ENCODE results near the gene VSIG10L2.
A peak's percentile ranks its signal among the peaks of the same experiment; 100 is the strongest.

VSIG10L2 gene

DNA sequence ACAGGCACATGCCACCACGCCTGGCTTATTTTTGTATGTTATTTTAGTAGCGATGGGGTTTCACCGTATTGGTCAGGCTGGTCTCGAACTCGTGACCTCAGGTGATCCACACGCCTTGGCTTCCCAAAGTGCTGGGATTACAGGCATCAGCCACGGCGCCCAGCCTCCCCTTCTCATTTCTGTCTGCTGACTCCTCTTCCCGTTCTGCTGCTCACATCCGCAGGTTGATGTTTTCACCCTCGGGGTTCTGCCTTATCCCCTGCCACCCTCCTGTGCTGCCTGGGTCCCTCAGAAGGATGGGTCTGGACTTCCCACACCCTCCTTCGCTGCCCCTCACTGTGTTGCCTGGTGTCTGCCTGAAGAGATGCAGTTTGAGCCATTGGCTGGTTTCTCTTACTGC lies 19.2 kb upstream of the VSIG10L2 start:
- no peak for DNase-seq (ENCODE audit: low read depth)
- no peak overlapping the region for H3K4me3 ChIP-seq (ENCODE audit: low read depth, low read length)

DNA sequence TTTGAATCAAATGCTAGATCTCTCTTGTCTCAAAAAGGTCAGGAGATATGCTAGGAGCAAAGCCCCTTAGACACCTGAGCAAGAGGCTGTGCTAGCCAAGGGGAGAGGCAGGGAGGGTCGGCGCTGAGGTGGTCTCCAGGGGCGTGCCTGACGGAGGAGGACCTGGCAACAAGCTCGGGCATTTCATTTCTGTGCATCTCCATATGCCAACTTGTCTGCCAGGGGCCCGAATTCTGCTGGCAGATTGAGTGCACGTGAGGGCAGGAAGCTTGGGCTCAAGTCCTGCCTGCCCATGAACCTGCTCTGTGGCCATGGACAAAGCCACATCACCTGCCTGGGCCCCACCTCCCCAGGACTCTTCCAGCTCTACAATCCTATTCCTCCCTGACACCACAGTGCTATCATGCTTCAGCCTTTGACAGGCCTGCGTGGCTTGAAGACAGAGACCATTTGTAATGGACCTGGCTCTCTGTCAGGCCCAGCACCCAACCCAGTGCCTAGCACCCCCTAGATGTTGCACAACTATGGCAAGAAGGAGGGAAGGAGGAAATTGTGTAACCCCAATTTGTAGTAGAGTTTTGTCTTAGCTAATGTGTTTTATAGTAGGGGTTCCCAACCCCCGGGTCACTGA lies 16.3 kb upstream of the VSIG10L2 start:
- DNase-seq (ENCODE audit: low read depth) = no peak
- no peak overlapping the region for H3K4me3 ChIP-seq (ENCODE audit: low read depth, low read length)

DNA sequence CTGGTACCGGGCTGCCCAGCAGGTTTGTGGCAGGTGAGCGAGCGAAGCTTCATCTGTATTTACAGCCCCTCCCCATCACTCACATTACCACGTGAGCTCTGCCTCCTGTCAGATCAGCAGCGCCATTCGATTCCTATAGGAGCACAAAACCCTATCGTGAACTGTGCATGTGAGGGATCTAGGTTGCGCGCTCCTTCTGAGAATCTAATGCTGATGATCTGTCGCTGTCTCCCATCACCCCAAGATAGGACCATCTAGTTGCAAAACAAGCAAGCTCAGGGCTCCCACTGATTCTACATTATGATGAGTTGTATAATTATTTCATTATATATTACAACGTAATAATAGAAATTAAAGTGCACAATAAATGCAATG lies 15.8 kb upstream of the VSIG10L2 start:
- DNase-seq (ENCODE audit: low read depth) = no peak
- H3K4me3 ChIP-seq (ENCODE audit: low read depth, low read length) = no peak overlapping the region

DNA sequence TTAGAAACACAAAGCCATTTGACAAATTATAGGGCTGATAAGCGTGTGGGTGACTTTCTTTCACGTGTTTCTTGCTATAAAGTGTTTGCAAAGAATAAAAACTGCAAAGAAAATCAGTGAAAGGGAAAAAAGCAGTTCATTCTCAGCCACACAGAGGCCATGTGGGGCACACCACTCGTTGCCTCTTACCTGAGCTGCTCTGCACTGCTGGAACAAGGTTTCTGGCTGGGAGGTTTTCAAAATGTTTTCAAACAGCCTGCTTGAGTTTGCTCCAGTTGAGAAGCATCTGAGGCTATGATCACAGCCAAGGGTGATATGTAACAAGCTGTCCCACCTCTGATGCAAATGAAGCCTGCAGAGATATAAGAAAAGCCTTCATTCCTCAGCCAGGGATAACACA lies 14.7 kb upstream of the VSIG10L2 start:
- DNase-seq (ENCODE audit: low read depth) = no peak
- no peak overlapping the region for H3K4me3 ChIP-seq (ENCODE audit: low read depth, low read length)

DNA sequence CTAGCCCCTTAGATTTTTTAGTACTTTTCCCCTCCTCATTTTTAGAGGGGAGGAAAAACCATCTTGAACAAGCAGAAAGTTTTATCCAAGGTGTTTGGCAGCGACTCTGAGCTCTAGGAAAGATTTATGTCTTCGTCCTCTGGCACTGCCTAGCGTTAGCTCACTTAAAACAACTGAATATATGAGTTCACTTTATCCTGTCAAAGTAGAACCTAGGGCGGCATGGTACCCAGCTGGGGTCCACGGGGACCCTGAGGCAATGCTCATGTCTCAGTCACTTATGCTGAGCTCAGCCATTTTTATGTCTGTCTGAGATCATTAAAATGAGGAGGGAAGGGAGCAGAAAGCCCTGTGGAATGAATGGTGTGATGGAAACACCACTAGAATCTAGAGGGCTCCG lies 14.2 kb upstream of the VSIG10L2 start:
- no peak overlapping the region for H3K4me3 ChIP-seq (ENCODE audit: low read depth, low read length)
- no peak for DNase-seq (ENCODE audit: low read depth)

DNA sequence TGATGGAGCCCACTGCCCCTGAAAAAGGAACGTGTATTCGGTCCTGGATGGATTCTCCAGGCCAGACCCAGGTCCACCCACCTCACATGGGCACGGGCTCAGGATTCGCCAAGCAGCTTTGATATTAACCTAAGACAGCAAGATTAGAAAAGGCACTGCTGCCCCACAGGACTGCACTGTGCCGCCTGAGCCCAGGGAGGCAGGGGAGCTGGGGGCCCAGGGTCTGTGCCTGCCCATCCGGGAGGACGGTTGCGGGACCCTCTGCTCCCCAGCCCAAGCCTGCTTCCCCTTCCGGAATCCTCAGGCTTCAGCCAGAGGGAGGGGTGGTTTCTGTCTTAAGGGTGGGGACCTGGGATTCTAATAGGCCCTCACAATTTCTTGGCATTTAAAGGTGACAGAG lies 13.5 kb upstream of the VSIG10L2 start:
- no peak for DNase-seq (ENCODE audit: low read depth)
- H3K4me3 ChIP-seq (ENCODE audit: low read depth, low read length) = no peak overlapping the region

DNA sequence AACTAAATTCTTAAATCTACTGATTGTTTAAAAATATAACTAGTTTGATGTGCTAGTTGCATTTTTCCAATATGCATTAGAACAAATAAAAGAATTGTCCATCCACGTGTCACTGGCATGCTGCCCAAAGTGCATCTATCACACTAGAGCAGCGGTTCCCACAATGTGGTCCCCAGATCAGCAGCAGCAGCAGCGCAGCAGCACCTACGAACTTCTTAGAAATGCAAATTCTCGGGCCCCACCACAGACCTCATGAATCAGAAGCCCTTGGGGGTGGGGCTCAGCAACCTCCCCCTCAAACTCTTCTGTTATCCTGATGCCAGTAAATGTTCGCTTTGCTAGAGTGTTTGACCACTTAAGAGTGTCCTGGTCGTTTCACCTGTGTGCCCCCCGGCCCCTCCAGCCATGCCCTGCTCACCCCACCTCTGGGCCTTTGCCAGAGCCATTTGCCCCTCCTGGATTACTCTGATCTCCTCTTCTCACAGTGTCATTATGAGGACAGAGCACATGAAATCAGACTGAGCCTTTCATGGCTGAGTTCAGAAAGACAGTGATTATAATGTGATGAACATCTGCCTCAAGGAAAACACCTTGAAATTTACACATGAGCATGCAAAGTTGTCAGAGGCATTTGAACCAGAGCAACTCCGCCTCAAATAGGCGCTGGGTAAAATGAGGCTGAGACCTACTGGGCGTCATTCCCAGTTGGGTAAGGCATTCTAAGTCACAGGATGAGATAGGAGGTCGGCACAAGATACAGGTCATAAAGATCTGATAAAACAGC lies 12.6 kb upstream of the VSIG10L2 start:
- no peak overlapping the region for H3K4me3 ChIP-seq (ENCODE audit: low read depth, low read length)
- no peak for DNase-seq (ENCODE audit: low read depth)

DNA sequence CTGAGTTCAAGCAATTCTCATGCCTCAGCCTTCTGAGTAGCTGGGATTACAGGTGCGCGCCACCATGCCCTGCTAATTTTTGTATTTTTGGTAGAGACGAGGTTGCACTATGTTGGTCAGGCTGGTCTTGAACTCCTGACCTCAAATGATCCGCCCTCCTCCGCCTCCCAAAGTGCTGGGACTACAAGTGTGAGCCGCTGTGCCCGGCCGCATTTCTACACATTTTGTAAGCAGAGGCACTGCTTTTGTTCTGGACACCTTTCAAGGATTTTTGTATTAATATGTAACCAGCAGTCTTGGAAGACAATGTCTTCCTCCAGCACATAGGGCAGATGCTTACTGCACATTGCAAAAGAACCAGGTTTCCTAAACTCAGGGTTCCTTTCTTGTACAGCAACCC lies 11.4 kb upstream of the VSIG10L2 start:
- DNase-seq (ENCODE audit: low read depth) = no peak
- no peak overlapping the region for H3K4me3 ChIP-seq (ENCODE audit: low read depth, low read length)

DNA sequence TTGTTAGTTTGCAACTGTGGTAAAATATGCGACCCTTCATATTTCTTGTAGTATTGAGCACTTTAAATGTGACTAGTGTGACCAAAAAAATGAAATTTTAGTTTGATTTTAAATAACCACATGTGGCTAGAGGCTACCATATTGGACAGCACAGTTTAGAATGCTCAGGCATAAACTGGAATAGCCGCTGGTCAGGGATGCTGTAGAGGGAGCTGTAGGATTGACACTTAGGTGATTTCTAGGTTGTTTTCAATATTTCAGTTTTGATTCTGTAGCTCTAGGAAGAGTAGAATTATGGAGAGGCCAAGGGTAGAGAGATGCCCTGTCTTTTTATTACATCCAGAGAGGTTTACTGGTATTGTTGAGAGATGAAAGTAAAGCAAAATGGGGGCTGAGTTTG lies 10.8 kb upstream of the VSIG10L2 start:
- no peak for DNase-seq (ENCODE audit: low read depth)

DNA sequence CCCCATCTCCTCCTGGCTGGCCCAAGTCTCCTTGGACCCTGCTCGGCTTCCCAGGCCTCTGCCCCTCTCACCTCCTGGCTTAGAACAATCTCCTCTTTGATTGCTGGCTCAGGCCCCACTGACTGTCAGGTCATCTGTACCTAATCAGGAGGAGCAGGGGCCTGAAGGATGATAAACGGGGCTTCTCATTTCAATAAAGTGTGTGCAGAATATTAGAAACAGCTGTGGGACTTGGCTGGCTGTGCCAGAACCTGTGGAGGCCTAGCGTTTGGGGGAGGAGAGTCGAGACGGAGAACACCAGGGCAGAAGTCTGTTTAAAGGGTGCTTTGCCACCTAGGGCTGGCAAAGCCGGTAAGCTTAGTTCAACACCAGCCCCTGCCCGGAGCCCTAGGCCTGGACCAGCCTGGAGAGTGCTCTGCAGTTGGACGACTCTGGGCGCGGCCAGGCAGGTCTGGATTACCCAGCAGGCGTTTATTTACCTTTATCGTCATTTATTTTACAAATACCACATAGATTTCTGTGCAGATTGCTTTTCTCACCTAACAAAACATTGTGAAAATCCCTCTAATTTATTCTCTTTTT lies 10.1 kb upstream of the VSIG10L2 start:
- no peak for DNase-seq (ENCODE audit: low read depth)

More for the DNA sequence above, 10.8 kb upstream of the VSIG10L2 start:
- H3K4me3 ChIP-seq (ENCODE audit: low read depth, low read length) = no peak overlapping the region

DNA sequence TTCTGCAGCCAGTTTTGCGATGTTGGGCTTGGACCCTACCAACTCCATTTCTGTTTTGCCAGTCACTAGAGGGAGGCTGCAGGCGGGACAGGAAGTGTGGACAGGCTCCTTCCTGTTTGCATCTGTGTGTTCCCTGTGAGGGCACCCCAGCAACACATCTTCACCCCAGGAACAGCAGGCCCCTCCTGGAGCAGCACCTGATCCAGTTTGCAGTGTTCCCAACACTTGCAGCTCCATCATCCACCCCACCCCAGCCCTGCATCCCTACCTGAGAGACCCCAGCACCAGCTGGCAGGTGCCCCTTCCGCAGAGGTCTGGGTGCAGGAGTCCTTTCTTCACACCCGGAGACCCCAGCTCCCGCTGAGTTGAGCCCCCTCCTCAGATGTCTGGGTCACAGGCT lies 7.4 kb upstream of the VSIG10L2 start:
- DNase-seq (ENCODE audit: low read depth) = no peak
- no peak overlapping the region for H3K4me3 ChIP-seq (ENCODE audit: low read depth, low read length)

More for the DNA sequence above, 10.1 kb upstream of the VSIG10L2 start:
- no peak overlapping the region for H3K4me3 ChIP-seq (ENCODE audit: low read depth, low read length)

DNA sequence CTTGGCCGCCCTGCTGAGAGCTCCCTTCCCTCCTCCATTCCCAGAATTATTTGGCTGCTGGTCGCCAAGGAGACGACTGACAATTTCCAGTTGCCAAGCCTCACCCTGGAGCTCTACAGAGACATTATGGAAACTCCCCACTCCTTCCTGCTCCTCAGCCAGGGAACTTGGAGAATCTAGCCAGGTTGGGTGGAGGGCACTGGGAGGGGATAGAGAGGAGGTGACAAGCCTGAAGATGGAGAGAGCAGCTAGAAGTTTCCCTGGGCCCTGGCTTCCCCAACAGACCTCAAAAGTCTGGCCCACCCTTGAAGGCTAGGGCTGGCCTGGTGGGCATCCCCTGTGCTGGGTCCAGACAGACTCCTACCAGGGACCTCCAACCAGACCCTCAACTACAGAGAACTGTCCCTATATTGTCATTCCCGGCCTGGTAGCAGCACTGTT lies 6.7 kb upstream of the VSIG10L2 start:
- no peak overlapping the region for H3K4me3 ChIP-seq (ENCODE audit: low read depth, low read length)
- no peak for DNase-seq (ENCODE audit: low read depth)

DNA sequence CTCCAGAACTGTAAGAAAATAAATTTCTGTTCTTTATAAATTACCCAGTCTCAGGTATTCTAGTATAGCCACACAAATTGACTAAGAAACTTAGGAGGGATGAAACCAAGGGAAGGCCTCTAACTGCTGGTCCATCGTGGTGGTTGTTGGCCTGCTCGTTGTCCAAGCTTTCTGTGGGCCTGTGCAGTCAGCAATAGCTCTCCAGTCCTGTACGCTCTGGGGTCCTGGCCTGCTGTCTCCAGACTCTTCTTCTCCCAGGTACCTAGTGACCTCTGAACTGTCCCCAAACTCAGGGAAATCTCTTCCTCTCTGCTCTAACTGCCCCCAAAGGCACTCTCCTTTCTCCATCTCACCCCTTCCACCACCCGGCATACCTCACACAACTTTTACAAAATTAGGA lies 5.7 kb upstream of the VSIG10L2 start:
- H3K4me3 ChIP-seq (ENCODE audit: low read depth, low read length) = no peak overlapping the region
- no peak for DNase-seq (ENCODE audit: low read depth)

DNA sequence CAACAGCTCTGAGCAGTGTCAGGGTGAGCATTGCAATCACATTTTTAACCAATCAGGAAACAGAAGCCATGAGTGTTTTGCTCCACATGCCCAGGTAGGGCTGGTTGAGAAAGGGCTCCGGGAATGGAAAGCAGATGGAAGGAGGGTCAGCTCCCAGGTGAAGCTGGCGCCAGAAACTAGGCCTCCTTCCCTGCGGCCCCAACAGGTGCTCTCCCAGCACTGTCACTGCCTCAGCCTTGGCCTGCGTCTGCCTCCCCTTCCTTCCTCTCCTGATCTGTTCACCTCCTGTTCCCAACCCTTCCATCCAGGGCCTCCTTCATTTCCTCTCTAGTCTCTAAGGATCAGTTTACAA lies 4.6 kb upstream of the VSIG10L2 start:
- no peak overlapping the region for H3K4me3 ChIP-seq (ENCODE audit: low read depth, low read length)
- no peak for DNase-seq (ENCODE audit: low read depth)

DNA sequence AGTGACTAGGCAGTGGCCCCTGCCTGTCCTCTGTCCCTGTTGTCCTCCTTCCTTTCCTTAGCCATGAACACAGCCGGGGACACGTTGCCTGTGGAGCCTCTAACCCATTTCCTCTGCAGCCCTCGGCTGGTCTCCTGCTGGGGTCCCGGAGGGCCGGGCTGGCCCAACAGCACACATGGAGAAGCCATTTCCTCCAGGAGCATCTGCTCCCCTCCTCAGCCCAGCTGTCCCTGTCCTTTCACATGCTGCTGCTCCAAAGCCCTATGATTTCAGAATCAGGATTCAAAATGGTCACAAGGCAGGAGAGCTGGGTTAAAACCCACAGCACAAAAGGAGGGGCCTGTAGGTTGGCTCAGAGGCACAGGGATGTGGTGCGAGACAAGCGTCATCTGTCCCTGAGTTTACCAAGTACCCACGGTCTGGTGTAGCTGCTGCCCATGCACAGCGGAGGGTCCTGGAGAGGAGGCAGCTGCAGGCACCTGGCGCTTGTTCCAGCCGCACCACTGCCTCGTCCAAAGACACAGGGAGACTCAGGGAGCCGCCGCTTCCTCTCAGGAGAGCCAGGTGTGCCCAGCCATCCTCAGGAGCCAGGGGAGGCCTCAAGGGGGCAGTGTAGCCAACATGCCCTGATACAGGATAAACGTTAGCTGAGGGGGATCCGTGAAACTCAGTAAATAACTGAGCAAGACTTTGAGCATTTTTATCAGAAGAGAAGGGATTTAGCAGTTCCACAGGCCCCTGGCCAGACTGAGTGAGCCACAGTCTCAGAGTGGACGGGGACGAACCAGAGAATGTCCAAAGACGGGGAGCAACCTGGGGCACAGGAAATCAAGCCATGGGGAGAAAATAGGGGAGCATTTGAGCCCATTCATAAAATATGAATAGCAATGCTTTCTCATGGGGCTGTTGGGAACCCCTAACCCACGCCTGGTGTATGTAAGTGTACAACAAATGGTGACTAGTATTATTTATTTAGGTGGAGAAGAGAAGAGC lies 3.9 kb upstream of the VSIG10L2 start:
- peak; percentile 20 for DNase-seq (ENCODE audit: low read depth)
- H3K4me3 ChIP-seq (ENCODE audit: low read depth, low read length) = no peak overlapping the region

DNA sequence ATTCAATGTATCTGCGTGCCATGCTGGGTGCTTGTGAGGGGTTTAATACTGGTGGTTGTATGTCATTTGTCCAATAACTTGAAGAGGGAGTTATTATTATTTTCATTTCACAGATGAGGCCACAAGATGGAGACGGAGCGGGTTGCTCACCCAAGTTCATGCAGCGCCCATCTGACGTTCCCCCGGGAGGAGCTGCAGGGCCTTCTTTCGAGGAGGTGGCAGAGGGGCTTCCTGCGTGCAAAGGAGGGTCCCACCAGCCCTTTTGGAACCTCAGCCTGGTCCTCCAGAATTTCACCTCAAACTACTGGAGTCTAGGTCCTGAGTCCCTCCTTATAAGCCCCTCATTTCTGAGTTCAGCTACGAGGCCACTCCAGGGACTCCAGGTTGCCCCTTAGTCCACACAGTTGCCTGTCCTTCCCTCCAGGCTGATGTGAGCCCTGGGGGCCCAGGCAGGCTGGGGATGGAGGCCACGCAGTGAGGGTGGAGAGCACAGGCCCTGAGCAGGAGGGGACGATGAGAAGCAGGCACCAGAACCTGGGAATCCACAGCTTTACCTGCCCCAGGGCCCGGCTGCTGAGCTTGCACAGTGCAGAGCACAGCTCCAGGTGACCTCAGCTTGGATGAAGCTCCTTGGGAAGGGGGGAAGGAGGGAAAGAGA lies 2.9 kb upstream of the VSIG10L2 start:
- H3K4me3 ChIP-seq (ENCODE audit: low read depth, low read length) = no peak overlapping the region
- no peak for DNase-seq (ENCODE audit: low read depth)

DNA sequence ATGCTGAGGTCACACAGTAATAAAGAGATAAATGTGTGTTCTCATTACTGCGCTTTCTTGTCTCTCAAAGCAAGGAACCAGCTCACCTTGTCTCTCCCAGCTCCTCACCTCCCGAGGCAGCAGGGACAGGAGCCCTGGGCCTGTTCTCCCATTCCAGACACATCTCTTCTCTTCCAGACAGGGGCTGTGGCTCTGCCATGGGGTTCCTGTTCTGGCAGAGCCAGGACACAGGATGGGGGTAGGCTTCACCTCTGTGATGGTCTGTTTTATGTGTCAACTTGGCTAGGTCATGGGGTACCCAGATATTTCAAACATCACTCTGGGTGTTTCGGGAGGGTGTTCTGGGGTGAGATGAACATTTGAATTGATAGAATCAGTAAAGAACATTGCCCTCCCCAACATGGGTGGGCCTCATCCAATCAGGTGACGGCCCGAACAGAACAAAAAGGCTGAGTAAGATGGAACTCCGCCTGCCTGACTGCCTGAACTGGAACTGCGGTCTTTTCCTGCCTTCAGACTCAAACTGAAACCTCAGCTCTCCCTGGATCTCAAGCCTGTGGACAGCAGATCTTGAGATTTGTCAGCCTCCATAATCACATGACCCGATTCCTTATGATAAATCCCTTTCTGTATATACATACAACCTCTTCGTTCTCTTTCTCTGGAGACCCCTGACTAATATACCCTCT lies 2.0 kb upstream of the VSIG10L2 start:
- H3K4me3 ChIP-seq (ENCODE audit: low read depth, low read length) = no peak overlapping the region
- no peak for DNase-seq (ENCODE audit: low read depth)

DNA sequence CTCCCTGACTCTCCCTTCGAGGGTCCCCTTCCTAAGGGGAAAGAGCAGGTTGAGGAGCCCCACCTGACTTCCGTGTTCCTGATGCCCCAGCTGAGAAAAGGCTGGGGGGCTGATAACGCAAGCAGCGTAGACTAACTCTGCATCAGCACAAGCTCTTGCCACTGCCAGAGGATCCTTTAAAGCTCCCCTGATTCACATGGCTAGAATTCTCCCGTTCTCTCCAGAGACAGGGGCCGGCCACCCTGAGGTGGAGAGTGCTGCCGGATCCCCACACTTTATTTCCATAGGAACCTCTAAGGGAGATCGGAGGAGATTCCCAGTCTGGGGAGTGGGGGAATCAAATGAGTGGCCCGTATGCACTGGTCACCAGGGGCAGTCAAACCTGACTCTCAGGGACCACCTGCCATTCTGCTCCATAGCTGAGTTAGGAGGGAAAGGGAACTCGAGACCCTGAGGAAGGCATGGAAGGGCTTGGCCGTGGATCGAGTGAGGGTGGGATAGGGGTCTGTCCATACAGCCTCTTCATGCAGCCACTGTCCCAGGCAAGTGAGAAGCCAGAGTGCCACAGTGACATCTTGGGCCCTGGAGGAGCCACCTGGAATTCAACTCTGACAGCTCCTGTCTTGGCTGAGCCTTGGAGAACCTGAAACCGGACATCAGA lies 1.4 kb upstream of the VSIG10L2 start:
- DNase-seq (ENCODE audit: low read depth) = no peak
- H3K4me3 ChIP-seq (ENCODE audit: low read depth, low read length) = no peak overlapping the region

Data from skeletal muscle cell (primary cell).